Adrenal gland (tissue), 5 donors: ENCODE results near the gene PIK3C2G.

Source experiments
- POLR2A ChIP-seq, 2 donors: fragments of 450-650 bp; IDR thresholded peaks; one replicate each; pipeline ENCODE4 v1.6.1; 2017; ENCODE audit warnings: antibody characterized with exemption in 2 of 2, mild to moderate bottlenecking in 2 of 2, moderate library complexity in 1 of 2
- TF ChIP-seq, protein P1 (sequence below), 6 experiments: fragments of 450-650 bp in 4 of 6; fragments of 200-600 bp in 2 of 6; sonication (generic) in 1 of 6; IDR thresholded peaks; 1 replicate in 5 of 6; 2 replicates in 1 of 6; pipeline versions ENCODE4 v1.5.1 to v1.8.0; 2016 to 2021; ENCODE audit warnings: antibody characterized with exemption in 6 of 6, mild to moderate bottlenecking in 2 of 6, moderate library complexity in 1 of 6
- donor health status: DM: no; HTN: no; CAD: no.

DNA sequence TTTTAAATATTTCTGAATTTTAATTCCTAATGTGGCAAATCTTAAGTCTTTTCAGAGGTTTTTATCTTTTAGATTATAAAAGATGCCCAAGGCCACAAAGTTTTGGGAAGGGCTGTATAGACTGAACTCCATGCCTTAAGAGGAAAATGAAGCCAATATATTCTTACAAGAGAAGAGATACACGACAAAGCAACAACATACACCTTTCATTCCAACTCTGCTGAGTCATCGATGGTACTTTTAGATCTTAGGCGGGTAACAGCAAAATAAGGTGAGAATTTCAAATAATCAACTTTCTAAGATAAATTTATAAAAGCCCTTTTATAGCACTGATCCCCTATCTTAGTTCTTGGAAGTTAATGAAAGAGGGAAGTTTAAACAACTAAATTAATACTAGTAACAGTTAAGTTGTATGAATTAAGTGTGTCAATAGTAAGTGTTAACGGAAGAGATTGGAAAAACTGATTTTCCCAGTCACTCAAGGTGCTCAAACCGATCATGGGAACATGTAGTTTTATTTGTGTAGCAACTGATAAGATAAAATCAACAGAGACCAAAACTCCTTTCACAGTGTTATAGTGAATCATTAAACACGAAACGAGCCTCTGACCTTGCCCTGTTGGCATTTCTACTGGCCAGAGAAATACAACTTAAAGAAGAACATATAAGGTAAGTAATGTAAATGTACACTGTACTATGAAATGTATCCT lies 18.8 kb upstream of the PIK3C2G start:
- TF ChIP-seq, protein P1, sequence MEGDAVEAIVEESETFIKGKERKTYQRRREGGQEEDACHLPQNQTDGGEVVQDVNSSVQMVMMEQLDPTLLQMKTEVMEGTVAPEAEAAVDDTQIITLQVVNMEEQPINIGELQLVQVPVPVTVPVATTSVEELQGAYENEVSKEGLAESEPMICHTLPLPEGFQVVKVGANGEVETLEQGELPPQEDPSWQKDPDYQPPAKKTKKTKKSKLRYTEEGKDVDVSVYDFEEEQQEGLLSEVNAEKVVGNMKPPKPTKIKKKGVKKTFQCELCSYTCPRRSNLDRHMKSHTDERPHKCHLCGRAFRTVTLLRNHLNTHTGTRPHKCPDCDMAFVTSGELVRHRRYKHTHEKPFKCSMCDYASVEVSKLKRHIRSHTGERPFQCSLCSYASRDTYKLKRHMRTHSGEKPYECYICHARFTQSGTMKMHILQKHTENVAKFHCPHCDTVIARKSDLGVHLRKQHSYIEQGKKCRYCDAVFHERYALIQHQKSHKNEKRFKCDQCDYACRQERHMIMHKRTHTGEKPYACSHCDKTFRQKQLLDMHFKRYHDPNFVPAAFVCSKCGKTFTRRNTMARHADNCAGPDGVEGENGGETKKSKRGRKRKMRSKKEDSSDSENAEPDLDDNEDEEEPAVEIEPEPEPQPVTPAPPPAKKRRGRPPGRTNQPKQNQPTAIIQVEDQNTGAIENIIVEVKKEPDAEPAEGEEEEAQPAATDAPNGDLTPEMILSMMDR (IDR thresholded peaks at IDR 0.05): no peak
- TF ChIP-seq POLR2A (IDR thresholded peaks at IDR 0.05): no peak
